K562 (cell line): ENCODE results near the gene DENND2C. TPM values are rescaled to one million over a fixed set of nuclear protein-coding genes. Genes with fewer than 3 reads are reported as not detected.
A peak's percentile ranks its signal among the peaks of the same experiment; 100 is the strongest.

Source experiments
- CBFB ChIP-seq: sonication (generic); formaldehyde crosslinking; IDR thresholded peaks from 2 replicates; pipeline ENCODE4 v1.4.0; 2020; ENCODE audit warnings: mild to moderate bottlenecking, missing genetic modification reagents
- CREM ChIP-seq: IDR thresholded peaks from 2 replicates; pipeline ENCODE4 v1.6.1; 2014; ENCODE audit warnings: antibody characterized with exemption, low read depth
- CXXC5 ChIP-seq: fragments of 250-450 bp; sonication (Bioruptor Pico); IDR thresholded peaks from 2 replicates; pipeline ENCODE4 v1.8.0; 2022; ENCODE audit warnings: inconsistent platforms, mild to moderate bottlenecking, moderate library complexity
- EHMT2 ChIP-seq: fragments of 450-650 bp; IDR thresholded peaks from 2 replicates; pipeline ENCODE4 v1.6.1; 2018; ENCODE audit warnings: antibody characterized with exemption
- ELF2 ChIP-seq: fragments of 250-450 bp; sonication (Bioruptor Pico); IDR thresholded peaks from 2 replicates; pipeline ENCODE4 v1.5.0; 2021; ENCODE audit warnings: mild to moderate bottlenecking
- GABPA ChIP-seq: fragments of 200-800 bp; sonication (Bioruptor generic); conservative IDR thresholded peaks from 2 replicates; pipeline ENCODE4 v1.6.1; 2016; ENCODE audit warnings: low read depth, missing genetic modification characterization, missing compliant biosample characterization
- MYNN ChIP-seq, 2 experiments: sonication (generic); formaldehyde crosslinking in 1 of 2; IDR thresholded peaks; 2 replicates each; pipeline versions ENCODE4 v1.5.0 to v1.6.1; 2016 to 2020; ENCODE audit warnings: antibody characterized with exemption in 1 of 2, missing genetic modification reagents in 1 of 2
- NFXL1 ChIP-seq: fragments of 450-650 bp; formaldehyde crosslinking; IDR thresholded peaks from 2 replicates; pipeline ENCODE4 v1.4.0; 2021; ENCODE audit warnings: mild to moderate bottlenecking
- NUFIP1 ChIP-seq: fragments of 450-650 bp; IDR thresholded peaks from 2 replicates; pipeline ENCODE4 v1.6.1; 2018; ENCODE audit not compliant: partially characterized antibody
- PHF21A ChIP-seq: fragments of 450-650 bp; IDR thresholded peaks from 2 replicates; pipeline ENCODE4 v1.6.1; 2017; ENCODE audit warnings: low read depth, borderline replicate concordance
- POLR2G ChIP-seq: fragments of 200-400 bp; formaldehyde crosslinking; IDR thresholded peaks from 2 replicates; pipeline ENCODE4 v1.6.1; 2017; ENCODE audit warnings: low read depth, mild to moderate bottlenecking, antibody characterized with exemption, low read length, moderate library complexity
- RB1 ChIP-seq: fragments of 450-650 bp; IDR thresholded peaks from 2 replicates; pipeline ENCODE4 v1.6.1; 2017; ENCODE audit warnings: low read depth, mild to moderate bottlenecking
- SMARCB1 ChIP-seq: IDR thresholded peaks from 2 replicates; pipeline ENCODE4 v1.6.1; 2011; ENCODE audit warnings: improper control_type of control experiment, low read depth; ENCODE audit not compliant: insufficient read length
- ZFP1 ChIP-seq: fragments of 450-650 bp; formaldehyde crosslinking; IDR thresholded peaks from 2 replicates; pipeline ENCODE4 v1.4.0; 2020; ENCODE audit warnings: mild to moderate bottlenecking, mixed read lengths
- ZKSCAN3 ChIP-seq: fragments of 250-450 bp; sonication (Bioruptor Pico); IDR thresholded peaks from 2 replicates; pipeline ENCODE4 v1.4.0; 2020
- ZNF217 ChIP-seq: sonication (generic); formaldehyde crosslinking; IDR thresholded peaks from 2 replicates; pipeline ENCODE4 v1.8.0; 2022; ENCODE audit warnings: mild to moderate bottlenecking, missing genetic modification reagents
- ZNF24 ChIP-seq: fragments of 450-650 bp; IDR thresholded peaks from 2 replicates; pipeline ENCODE4 v1.6.1; 2016
- ZNF263 ChIP-seq: sonication (generic); formaldehyde crosslinking; IDR thresholded peaks from 2 replicates; pipeline ENCODE4 v1.8.0; 2022; ENCODE audit warnings: mild to moderate bottlenecking, missing genetic modification reagents, borderline replicate concordance
- ZNF3 ChIP-seq: fragments of 250-450 bp; sonication (Bioruptor Pico); IDR thresholded peaks from 2 replicates; pipeline ENCODE4 v1.5.0; 2021; ENCODE audit warnings: mild to moderate bottlenecking, moderate library complexity
- ZNF41 ChIP-seq: fragments of 250-450 bp; sonication (Bioruptor Pico); conservative IDR thresholded peaks from 2 replicates; pipeline ENCODE4 v1.4.0; 2020; ENCODE audit warnings: mild to moderate bottlenecking
- ZNF436 ChIP-seq: fragments of 250-450, 450-650 bp; sonication (Bioruptor Pico); formaldehyde crosslinking; IDR thresholded peaks from 2 replicates; pipeline ENCODE4 v1.7.0; 2020; ENCODE audit warnings: mild to moderate bottlenecking
- ZNF551 ChIP-seq: fragments of 250-450 bp; sonication (Bioruptor Pico); IDR thresholded peaks from 2 replicates; pipeline ENCODE4 v1.5.0; 2021; ENCODE audit warnings: mild to moderate bottlenecking, moderate library complexity
- polyA plus RNA-seq, 8 experiments: library from polyadenylated mRNA; depleted of rRNA in 4 of 8; stranded (reverse) in 5 of 8; unstranded in 3 of 8; fragments of >200 nt; fragmentation: Nextera tagmentation in 2 of 8; fragmentation: Illumina TruSeq in 1 of 8; extraction: Ambion mirVana in 2 of 8; extraction: Trizol in 1 of 8; gene quantifications; 2 replicates each; pipeline versions ENCODE4 v1.2.1 to v1.2.3, GENCODE V29; 2011 to 2014; ENCODE audit warnings: inconsistent platforms in 1 of 8, missing spikeins in 1 of 8
- total RNA-seq, 7 experiments: library from RNA; depleted of rRNA in 6 of 7; stranded (reverse); fragments of >200 nt in 6 of 7; fragmentation: Illumina TruSeq in 2 of 7; extraction: Trizol in 2 of 7; gene quantifications; 2 replicates each; pipeline versions ENCODE4 v1.2.1 to v1.2.3, GENCODE V29; 2011 to 2021; ENCODE audit warnings: low replicate concordance in 1 of 7
- TF ChIP-seq, protein P1 (sequence below): fragments of 450-650 bp; IDR thresholded peaks from 2 replicates; pipeline ENCODE4 v1.6.1; 2018; ENCODE audit warnings: mild to moderate bottlenecking, low read depth; ENCODE audit not compliant: partially characterized antibody
- TF ChIP-seq, protein P2 (sequence below): IDR thresholded peaks from 3 replicates; pipeline ENCODE4 v1.6.1; 2011; ENCODE audit warnings: borderline replicate concordance, mild to moderate bottlenecking; ENCODE audit not compliant: insufficient read length, insufficient read depth
- TF ChIP-seq, protein P3 (sequence below): fragments of 450-650 bp; IDR thresholded peaks from 2 replicates; pipeline ENCODE4 v1.6.1; 2016; ENCODE audit warnings: borderline replicate concordance

The DENND2C gene
- total and polyA plus RNA-seq, 9 of the 15 experiments (the other 6 are each of a cell fraction or from before 2014, with no cell fraction given): 0.03 to 0.25 (median 0.14) TPM

DNA sequence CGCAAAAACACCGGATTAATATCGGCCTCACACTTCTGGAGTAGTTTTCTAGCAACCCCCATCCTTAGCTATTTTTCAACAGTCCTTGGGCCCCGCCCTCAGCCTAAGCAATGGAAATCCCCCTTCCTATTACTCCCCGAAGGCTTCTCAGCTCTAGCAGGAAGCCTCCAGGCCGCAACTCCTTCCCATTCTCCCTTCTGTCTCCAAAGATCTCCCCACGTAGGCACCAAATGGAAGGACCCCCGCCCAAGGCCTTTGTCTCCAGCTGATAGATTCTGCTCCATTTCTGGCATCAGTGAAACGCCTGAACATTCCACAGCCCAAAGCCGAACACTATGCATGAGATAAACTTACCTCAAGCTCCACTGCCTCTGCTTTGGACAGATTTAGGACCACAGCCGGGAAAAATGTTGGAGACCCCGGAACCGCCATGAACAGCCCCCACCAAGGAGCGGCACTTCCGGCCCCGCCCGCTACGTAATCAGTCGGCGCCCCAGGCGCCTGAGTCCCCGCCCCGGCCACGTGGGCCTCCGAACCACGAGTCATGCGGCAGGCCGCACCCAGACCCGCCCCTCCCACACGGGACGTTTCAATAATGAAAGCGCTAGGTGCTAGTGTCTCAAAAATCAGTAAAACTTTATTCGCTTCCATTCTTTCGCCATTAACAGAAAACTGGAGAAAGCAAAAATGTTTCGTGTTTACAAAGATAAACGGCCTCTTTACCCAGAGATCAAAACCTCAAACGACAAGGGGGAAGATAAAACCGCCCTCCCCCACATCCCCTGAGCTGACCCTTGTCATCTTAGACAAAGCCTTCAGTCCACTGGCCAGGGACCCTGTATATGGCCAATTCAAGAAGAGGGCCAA is 46.7 kb upstream of the DENND2C start, which contains the start of gene NRAS (continued):
- TF ChIP-seq, protein P1, sequence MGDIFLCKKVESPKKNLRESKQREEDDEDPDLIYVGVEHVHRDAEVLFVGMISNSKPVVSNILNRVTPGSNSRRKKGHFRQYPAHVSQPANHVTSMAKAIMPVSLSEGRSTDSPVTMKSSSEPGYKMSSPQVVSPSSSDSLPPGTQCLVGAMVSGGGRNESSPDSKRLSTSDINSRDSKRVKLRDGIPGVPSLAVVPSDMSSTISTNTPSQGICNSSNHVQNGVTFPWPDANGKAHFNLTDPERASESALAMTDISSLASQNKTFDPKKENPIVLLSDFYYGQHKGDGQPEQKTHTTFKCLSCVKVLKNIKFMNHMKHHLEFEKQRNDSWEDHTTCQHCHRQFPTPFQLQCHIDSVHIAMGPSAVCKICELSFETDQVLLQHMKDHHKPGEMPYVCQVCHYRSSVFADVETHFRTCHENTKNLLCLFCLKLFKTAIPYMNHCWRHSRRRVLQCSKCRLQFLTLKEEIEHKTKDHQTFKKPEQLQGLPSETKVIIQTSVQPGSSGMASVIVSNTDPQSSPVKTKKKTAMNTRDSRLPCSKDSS: no peak
- TF ChIP-seq CBFB (CRISPR knock-in tag) (no peak), POLR2G (peak; percentile 88), ZNF551 (peak; percentile 81; the same call in 1 of the 2 replicates), PHF21A (peak; percentile 51; the same call in 1 of the 2 replicates), ELF2 (peak; percentile 98), EHMT2 (no peak), CREM (peak; percentile 98), ZFP1 (CRISPR knock-in tag) (no peak), GABPA (tag) (peak; percentile 95), MYNN (IDR thresholded peaks at IDR 0.05) (peak; percentile 79; the same call in 1 of the 2 replicates), MYNN (CRISPR knock-in tag; IDR thresholded peaks at IDR 0.05) (no peak; the same call in 1 of the 2 replicates), CXXC5 (CRISPR knock-in tag) (peak; percentile 88), ZNF436 (CRISPR knock-in tag) (no peak), ZNF263 (CRISPR knock-in tag) (peak; percentile 41; the same call in 1 of the 2 replicates), NFXL1 (CRISPR knock-in tag) (no peak), ZNF3 (CRISPR knock-in tag) (no peak), RB1 (peak; percentile 70), ZNF24 (no peak), NUFIP1 (no peak), SMARCB1 (no peak), ZNF217 (CRISPR knock-in tag) (no peak), ZKSCAN3 (CRISPR knock-in tag) (no peak), ZNF41 (CRISPR knock-in tag) (no peak)
- TF ChIP-seq, protein P2, sequence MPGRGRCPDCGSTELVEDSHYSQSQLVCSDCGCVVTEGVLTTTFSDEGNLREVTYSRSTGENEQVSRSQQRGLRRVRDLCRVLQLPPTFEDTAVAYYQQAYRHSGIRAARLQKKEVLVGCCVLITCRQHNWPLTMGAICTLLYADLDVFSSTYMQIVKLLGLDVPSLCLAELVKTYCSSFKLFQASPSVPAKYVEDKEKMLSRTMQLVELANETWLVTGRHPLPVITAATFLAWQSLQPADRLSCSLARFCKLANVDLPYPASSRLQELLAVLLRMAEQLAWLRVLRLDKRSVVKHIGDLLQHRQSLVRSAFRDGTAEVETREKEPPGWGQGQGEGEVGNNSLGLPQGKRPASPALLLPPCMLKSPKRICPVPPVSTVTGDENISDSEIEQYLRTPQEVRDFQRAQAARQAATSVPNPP: no peak
- TF ChIP-seq, protein P3, sequence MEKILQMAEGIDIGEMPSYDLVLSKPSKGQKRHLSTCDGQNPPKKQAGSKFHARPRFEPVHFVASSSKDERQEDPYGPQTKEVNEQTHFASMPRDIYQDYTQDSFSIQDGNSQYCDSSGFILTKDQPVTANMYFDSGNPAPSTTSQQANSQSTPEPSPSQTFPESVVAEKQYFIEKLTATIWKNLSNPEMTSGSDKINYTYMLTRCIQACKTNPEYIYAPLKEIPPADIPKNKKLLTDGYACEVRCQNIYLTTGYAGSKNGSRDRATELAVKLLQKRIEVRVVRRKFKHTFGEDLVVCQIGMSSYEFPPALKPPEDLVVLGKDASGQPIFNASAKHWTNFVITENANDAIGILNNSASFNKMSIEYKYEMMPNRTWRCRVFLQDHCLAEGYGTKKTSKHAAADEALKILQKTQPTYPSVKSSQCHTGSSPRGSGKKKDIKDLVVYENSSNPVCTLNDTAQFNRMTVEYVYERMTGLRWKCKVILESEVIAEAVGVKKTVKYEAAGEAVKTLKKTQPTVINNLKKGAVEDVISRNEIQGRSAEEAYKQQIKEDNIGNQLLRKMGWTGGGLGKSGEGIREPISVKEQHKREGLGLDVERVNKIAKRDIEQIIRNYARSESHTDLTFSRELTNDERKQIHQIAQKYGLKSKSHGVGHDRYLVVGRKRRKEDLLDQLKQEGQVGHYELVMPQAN: peak; percentile 99
